Left lung (tissue), 10 donors: ENCODE measurements around the gene BRCA2. TPM values are rescaled to one million over a fixed set of nuclear protein-coding genes. Genes with fewer than 3 reads are reported as not detected.

ENCODE experiments used
- ATAC-seq: fragments of 200-7000 bp; cut with Tn5 transposase; one replicate; pipeline ENCODE4 v1.9.1; 2020; ENCODE audit warnings: moderate library complexity
- DNase-seq, 4 donors: peaks; one replicate each; pipeline ENCODE4 v3.0.0-alpha.2; 2013 to 2020
- H3K27ac ChIP-seq, 2 donors: fragments of 200-600 bp; sonication (generic) in 1 of 2; one replicate each; pipeline versions ENCODE4 v1.5.0 to v1.8.0; 2020 to 2021
- H3K27me3 ChIP-seq, 2 donors: fragments of 200-600 bp; sonication (generic) in 1 of 2; one replicate each; pipeline versions ENCODE4 v1.5.0 to v1.8.0; 2020 to 2021
- H3K36me3 ChIP-seq, 2 donors: fragments of 200-600 bp; sonication (generic) in 1 of 2; one replicate each; pipeline versions ENCODE4 v1.5.0 to v1.8.0; 2020 to 2021
- H3K4me1 ChIP-seq, 2 donors: fragments of 200-600 bp; one replicate each; pipeline ENCODE4 v1.8.0; 2021
- H3K4me3 ChIP-seq, 2 donors: fragments of 200-600 bp; sonication (generic) in 1 of 2; one replicate each; pipeline versions ENCODE4 v1.5.0 to v1.8.0; 2020 to 2021; ENCODE audit warnings: mild to moderate bottlenecking in 1 of 2
- H3K9me3 ChIP-seq, 2 donors: fragments of 200-600 bp; sonication (generic) in 1 of 2; one replicate each; pipeline versions ENCODE4 v1.5.0 to v1.8.0; 2020 to 2021
- CTCF ChIP-seq, 2 donors: fragments of 200-600 bp; sonication (generic) in 1 of 2; IDR thresholded peaks; one replicate each; pipeline versions ENCODE4 v1.5.0 to v1.8.0; 2021; ENCODE audit warnings: antibody characterized with exemption in 2 of 2
- intact Hi-C, 2 donors: fragments of 100-400 bp; cut with DNase I; formaldehyde crosslinking; loops; one replicate each; pipeline versions ENCODE4 v1.11.2 to v1.14.2; 2022
- polyA plus RNA-seq, 6 donors: library from polyadenylated mRNA; unstranded; fragments of 120-200 nt; gene quantifications; one replicate each; pipeline ENCODE4 v1.2.1, GENCODE V29; 2013; ENCODE audit not compliant: insufficient read length in 6 of 6
- total RNA-seq, 2 donors: library from RNA; stranded (reverse); fragmentation: NEBNext Ultra II Directional; extraction: Animal tissue kit (Norgen Biotek cat#: 25700); gene quantifications; one replicate each; pipeline ENCODE4 v1.2.1, GENCODE V29; 2021
- donor health status: DM: no; HTN: yes; CAD: no.
- donor health status: DM: no; HTN: no; CAD: no.

The BRCA2 gene
- total and polyA plus RNA-seq, 8 donors = 4.5 to 14.9 (median 9.5) TPM

GRCh38 chr13:32362574-32362973 lies 47.3 kb downstream of the BRCA2 start:
- Histone ChIP-seq H3K27ac (no peak overlapping the region), H3K4me1 (peaks cover 0 to 5% of the 10 kb centered on the region in 2 donors), H3K36me3 (peaks cover 0 to 3% of the 10 kb centered on the region in 2 donors), H3K9me3 (no peaks in the 10 kb centered on the region), H3K27me3 (no peaks in the 10 kb centered on the region), H3K4me3 (no peak overlapping the region)
- intact Hi-C loops = no loop called here
- no peak for TF ChIP-seq CTCF (IDR thresholded peaks at IDR 0.05)
- ATAC-seq (no peak), DNase-seq (no peak)

- peaks cover 0 to 10% of the 10 kb centered on the region in 2 donors for H3K36me3 ChIP-seq
- no peak overlapping the region for H3K4me3 ChIP-seq
- H3K4me1 ChIP-seq = no peaks in the 10 kb centered on the region
- ATAC-seq (no peak), DNase-seq (no peak)
- intact Hi-C loops = no loop called here
- no peaks in the 10 kb centered on the region for H3K9me3 ChIP-seq
- H3K27ac ChIP-seq = no peak overlapping the region
- H3K27me3 ChIP-seq = no peaks in the 10 kb centered on the region
- TF ChIP-seq CTCF (IDR thresholded peaks at IDR 0.05) = no peak
Observed at GRCh38 chr13:32370805-32371204, 55.5 kb downstream of the BRCA2 start.

GRCh38 chr13:32376642-32377415 lies 61.5 kb downstream of the BRCA2 start:
- Histone ChIP-seq H3K9me3 (no peaks in the 10 kb centered on the region), H3K4me3 (no peak overlapping the region), H3K4me1 (no peaks in the 10 kb centered on the region), H3K27ac (peak overlapping the region in 1 of 2 donors; percentile 25), H3K36me3 (peaks cover 0 to 10% of the 10 kb centered on the region in 2 donors), H3K27me3 (no peaks in the 10 kb centered on the region)
- peak in 1 of 4 donors; percentile 48 for DNase-seq
- peak; percentile 86 for ATAC-seq
- intact Hi-C loops = no loop called here
- no peak for TF ChIP-seq CTCF (IDR thresholded peaks at IDR 0.05)

GRCh38 chr13:32378012-32378411 lies 62.7 kb downstream of the BRCA2 start:
- no peak overlapping the region for H3K4me3 ChIP-seq
- ATAC-seq = no peak
- no peaks in the 10 kb centered on the region for H3K4me1 ChIP-seq
- peaks cover 0 to 4% of the 10 kb centered on the region in 2 donors for H3K36me3 ChIP-seq
- no peaks in the 10 kb centered on the region for H3K27me3 ChIP-seq
- intact Hi-C loops = no loop called here
- DNase-seq = no peak
- H3K27ac ChIP-seq = no peak overlapping the region
- no peaks in the 10 kb centered on the region for H3K9me3 ChIP-seq
- no peak for TF ChIP-seq CTCF (IDR thresholded peaks at IDR 0.05)

GRCh38 chr13:32381539-32381938 lies 66.2 kb downstream of the BRCA2 start:
- peak; percentile 26 to 45 for TF ChIP-seq CTCF (IDR thresholded peaks at IDR 0.05)
- Histone ChIP-seq H3K4me3 (no peak overlapping the region), H3K27me3 (no peaks in the 10 kb centered on the region), H3K9me3 (no peaks in the 10 kb centered on the region), H3K27ac (no peak overlapping the region), H3K4me1 (no peaks in the 10 kb centered on the region), H3K36me3 (peaks cover 0 to 4% of the 10 kb centered on the region in 2 donors)
- intact Hi-C loops = loop anchor here in 1 of 2 donors (10.0 kb wide), 1 partner anchor 193 kb away; no protein-coding TSS in a partner anchor
- DNase-seq = no peak
- ATAC-seq = peak; percentile 46
